Activated CD4-positive, alpha-beta T cell treated with anti-CD3 and anti-CD28 coated beads for 48 hours (primary cell): ENCODE results near the gene TRIM10.

Experiments used
- DNase-seq: peaks from one replicate; pipeline ENCODE4 v3.0.0-alpha.2; 2020

The TRIM10 gene, protein sequence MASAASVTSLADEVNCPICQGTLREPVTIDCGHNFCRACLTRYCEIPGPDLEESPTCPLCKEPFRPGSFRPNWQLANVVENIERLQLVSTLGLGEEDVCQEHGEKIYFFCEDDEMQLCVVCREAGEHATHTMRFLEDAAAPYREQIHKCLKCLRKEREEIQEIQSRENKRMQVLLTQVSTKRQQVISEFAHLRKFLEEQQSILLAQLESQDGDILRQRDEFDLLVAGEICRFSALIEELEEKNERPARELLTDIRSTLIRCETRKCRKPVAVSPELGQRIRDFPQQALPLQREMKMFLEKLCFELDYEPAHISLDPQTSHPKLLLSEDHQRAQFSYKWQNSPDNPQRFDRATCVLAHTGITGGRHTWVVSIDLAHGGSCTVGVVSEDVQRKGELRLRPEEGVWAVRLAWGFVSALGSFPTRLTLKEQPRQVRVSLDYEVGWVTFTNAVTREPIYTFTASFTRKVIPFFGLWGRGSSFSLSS

DNA sequence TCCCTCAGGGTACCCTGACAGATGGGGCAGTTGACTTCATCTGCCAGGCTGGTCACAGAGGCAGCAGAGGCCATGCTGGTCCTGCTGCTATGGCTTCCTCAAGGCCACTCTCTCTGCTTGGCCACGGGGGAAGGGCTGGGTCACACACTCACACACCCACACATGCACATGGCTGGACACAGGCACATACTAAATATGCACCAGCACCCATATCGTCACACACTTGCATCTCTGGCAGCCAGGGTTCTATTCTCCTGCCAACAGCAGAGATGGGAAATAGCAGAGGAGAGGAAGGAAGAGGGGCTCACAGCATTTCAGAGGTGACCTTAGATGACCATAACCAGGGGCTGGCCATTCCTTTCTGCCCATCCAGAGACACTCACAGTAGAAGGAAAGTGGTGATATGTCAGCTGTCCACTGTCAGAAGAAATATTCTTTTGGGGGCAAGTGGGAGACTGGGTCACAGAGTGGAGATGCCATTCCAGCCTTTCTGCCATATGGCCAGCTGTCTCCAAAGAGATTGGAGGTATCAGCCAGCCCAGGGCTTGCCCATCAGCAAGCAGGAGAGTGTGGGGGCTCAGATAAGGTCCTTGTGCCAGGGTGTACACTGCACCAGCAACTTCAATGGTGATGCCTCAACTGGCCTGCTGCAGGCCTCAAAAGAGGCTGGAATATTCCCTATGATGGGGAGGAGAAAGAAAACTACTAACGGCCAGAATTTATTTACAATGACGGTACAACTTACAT, at the start of gene TRIM10:
TSS of gene TRIM10 (minus strand) at position 427 of the 747 bp plus-strand sequence. CDS start at position 74, 353 bp downstream.
- no peak for DNase-seq

DNA sequence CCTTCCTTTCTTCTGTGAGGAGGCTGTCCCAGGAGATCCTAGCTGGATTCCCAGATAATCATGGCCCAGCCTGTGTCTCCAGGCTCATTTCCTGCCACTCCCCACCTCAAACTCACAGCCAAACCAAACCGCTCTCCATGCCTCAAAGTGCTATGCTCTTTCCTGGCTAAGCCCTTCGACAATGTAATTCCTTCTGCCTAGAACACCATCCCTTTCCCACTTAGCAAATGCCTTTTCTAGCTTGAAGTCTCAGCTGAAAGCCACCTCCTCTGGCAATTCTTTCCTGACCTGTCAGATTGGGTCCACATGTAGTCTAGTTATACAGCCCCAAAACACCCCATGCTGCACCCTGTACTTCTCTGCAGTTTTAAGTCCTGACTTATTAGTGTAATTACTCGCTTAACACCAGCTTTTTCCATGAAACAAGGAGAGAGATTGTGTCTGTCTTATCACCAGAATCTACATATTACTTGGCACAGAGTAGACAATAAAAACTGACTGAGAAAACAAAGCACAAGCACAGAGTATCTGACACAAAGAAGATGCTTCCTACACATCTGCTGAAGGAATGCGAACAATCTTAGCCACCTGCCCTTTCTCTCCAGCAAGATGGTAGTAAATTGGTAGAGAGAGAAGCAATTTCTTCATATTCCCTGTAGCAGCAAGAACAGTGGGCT, 46.7 kb upstream of the TRIM10 start:
- DNase-seq, result no peak

- DNase-seq, result no peak
Observed at GRCh38 chr6:30206799-30207618, 46.0 kb upstream of the TRIM10 start.

- DNase-seq, result no peak
Observed at GRCh38 chr6:30206152-30206551, 45.1 kb upstream of the TRIM10 start.

GRCh38 chr6:30204116-30204515, 43.1 kb upstream of the TRIM10 start:
- no peak for DNase-seq

DNA sequence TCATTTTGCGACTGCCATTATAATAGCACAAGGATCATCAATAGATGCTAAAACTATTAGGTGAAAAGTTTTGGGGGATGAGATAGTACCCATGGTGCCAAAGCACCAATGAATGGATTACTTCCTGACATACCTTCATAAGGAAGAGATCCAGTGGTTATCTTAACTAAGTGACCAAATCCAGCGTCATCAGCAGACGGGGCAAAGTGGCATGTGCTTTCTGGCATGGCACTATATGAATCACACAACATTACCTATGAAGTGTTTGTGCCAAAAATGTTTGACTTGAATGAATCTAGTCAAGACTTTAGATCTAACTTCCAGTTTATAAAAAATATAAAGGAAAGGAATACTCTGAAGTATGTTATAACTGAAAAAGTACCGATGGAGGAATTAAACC, 41.4 kb upstream of the TRIM10 start:
- DNase-seq, result no peak

GRCh38 chr6:30200551-30201281, 39.7 kb upstream of the TRIM10 start:
- DNase-seq, result no peak

DNA sequence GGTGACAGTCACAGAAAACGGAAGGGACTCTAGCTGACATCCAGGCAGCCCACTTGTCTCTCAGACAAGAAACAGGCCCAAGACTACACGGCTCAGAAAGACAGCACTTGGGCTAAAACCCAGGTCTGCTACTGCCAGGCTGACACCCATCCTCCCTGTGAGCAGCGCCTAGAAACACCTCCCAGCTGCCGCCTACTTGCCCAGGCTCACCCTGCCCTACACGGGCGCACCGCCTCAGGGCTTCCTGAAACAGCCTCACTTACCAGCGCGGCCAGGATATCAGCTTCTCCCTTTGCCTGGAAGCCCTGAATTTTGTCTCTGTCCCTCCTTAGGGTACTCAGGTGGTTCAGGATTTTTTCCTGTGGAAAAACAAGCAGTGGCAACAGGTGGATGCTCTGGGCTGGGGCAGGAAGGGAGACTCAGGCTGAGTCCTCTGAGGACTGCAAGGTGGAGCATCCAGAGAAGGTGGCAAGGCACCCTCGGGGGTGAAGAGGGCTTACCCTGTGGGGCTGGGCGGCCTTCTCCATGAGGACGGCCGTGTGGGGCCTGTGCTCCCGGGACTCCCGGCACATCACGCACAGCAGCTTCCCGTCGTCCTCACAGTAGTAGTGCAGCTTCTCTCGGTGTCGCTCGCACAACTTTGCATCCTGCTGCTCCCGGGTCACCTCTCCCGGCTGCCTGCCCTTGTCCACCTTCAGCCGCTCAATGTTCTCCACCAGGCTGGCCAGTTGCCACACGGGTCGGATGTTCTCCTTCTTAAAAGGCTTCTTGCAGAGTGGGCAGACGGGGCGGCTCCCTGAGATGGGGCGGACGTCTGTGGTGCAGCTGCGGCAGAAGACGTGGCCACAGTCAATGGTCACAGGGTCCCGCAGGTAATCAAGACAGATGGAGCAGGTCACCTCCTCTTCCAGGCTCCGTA, 37.4 kb upstream of the TRIM10 start:
- no peak for DNase-seq

DNA sequence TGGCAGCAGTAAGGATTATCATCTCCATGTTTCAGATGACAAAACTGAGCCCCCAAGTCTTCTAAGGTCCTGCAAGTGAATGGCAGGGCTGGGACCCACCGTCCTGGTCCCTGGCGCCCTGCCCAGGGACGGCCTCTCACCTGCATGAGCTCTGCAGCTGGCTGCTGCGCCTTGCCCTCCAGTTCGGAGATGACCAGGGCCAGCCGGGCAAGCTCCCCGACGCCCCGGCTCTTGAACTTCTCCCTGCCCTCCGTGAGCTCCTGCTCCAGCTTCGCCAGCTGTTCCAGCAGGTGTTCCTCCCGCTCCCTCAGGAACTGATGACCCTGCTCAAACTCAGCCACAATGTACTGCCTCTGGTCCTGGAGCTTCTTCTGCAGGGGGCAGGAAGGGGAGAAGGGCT, 35.4 kb upstream of the TRIM10 start:
- no peak for DNase-seq

DNA sequence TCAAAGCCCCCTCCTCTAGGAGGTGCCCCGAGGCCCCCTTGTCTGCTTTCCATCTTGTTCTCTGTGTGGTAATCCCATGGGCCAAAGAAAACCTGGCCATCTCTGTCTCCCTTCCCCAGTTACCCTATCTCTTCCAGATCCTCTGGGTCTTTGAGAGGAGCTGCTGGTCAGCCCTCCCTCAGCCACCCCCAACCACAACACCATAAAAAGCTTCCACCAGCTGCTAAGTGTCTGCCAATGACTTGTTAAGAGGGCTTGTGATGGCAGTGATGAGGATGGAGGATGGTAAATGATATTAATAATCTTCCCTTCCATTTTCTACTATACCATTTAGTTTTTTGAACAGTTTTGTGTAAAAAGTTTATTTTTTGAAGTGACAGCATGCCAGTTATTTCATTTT, 34.9 kb upstream of the TRIM10 start:
- DNase-seq, result no peak

GRCh38 chr6:30194797-30195690, 34.0 kb upstream of the TRIM10 start:
- DNase-seq, result no peak

DNA sequence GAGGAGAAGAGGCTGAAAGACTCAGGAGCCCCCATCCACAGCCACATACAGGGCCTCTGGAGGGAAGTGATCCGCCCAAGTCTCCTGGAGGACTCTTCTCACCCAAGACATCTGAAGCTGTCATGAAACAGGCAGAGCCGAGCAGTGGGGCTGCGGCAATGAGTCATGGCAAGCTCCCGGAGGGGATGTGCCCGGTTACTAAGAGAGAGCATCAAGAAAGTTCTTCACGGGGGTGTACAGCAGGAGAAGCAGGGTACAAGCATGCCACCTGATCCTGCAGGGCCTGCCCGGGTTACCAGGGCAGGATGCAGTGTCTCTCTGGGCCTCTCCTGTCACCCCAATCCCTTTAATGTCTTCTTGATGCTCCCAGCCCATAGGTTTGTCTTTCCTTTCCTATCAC, 31.1 kb upstream of the TRIM10 start:
- no peak for DNase-seq

GRCh38 chr6:30188541-30188940, 27.5 kb upstream of the TRIM10 start:
- no peak for DNase-seq

DNA sequence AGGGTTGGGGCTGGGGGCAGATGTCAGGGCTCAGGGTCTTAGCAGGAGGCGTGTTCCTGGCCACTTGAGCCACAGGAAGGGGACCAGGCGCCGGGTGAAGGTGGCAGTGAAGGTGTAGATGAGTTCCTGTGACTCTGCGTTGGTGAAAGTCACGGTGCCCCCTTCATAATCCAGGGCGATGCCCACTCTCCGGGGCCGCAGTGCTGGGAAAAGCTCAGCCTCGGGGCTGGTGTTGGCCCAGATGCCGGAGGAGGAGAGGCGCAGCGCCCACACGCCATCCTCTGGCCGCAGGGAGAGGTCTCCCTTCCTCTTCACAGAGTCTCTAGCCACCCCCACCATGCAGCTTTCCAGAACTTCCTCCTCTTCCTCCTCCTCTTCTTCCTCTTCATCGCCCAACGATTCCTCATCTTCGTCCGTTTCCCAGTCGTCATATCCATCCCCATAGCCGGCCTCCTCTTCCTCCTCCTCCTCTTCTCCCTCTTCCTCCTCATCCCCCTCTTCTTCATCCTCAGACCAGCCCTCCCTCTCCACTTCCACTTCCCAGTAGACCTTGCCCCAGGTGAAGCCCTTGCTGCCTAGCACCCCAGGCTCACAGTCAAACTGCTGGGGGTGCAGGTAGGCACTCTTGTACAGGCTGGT, 25.0 kb upstream of the TRIM10 start:
- no peak for DNase-seq

GRCh38 chr6:30184417-30185031, 23.5 kb upstream of the TRIM10 start:
- DNase-seq, result no peak

GRCh38 chr6:30180145-30180544, 19.1 kb upstream of the TRIM10 start:
- DNase-seq, result no peak

DNA sequence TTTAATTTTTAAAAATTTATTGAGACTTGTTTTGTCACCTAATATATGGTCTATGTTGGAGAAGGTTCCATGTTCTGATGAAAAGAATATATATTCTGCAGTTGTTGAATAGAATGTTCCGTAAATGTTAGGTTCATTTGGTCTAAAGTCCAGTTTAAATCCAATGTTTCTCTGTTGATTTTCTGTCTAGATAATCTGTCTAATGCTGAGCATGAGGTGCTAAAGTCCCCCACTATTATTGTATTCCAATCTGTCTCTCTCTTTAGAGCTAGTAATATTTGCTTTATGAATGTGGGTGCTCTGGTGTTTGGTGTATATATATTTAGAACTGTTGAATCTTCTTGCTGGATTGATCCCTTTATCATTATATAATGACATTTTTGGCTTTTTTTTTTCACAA, 17.8 kb upstream of the TRIM10 start:
- DNase-seq, result no peak

GRCh38 chr6:30175765-30176164, 14.8 kb upstream of the TRIM10 start:
- DNase-seq, result no peak

- DNase-seq, result no peak
Observed at GRCh38 chr6:30172681-30173080, 11.7 kb upstream of the TRIM10 start.
